SU-DHL-6 (cell line): ENCODE measurements around the gene FGF19.
"Not testable (repeated sequence)": the region's sequence is repeated elsewhere in the genome, so short reads cannot be mapped to it uniquely, and the experiment has no call there.

Experiments used
- H2AFZ ChIP-seq: fragments of 200-600 bp; sonication (generic); 2 replicates; pipeline ENCODE4 v1.6.1; 2014; ENCODE audit warnings: low read depth, mild to moderate bottlenecking, moderate library complexity, mixed read lengths, antibody characterized with exemption, low read length; ENCODE audit not compliant: severe bottlenecking
- H3F3A ChIP-seq: fragments of 200-600 bp; shearing (Covaris generic); 2 replicates; pipeline ENCODE4 v1.6.0; 2016; ENCODE audit warnings: antibody characterized with exemption, mild to moderate bottlenecking; ENCODE audit not compliant: insufficient read depth
- H3K27ac ChIP-seq: fragments of 200-600 bp; sonication (generic); 2 replicates; pipeline ENCODE4 v1.5.1; 2016; ENCODE audit warnings: low read depth, mild to moderate bottlenecking, low read length, moderate library complexity, mixed read lengths
- H3K27me3 ChIP-seq: fragments of 200-600 bp; sonication (generic), shearing (Covaris generic); 2 replicates; pipeline ENCODE4 v1.6.0; 2014; ENCODE audit warnings: mild to moderate bottlenecking, low read length
- H3K36me3 ChIP-seq: fragments of 200-600 bp; sonication (generic); 2 replicates; pipeline ENCODE4 v1.6.1; 2014; ENCODE audit warnings: mild to moderate bottlenecking, low read length, mixed read lengths
- H3K4me2 ChIP-seq: fragments of 300-600, 200-600 bp; shearing (Covaris generic), sonication (generic); 2 replicates; pipeline ENCODE4 v1.6.0; 2014; ENCODE audit warnings: low read length, low read depth, mild to moderate bottlenecking; ENCODE audit not compliant: poor library complexity, severe bottlenecking
- H3K4me3 ChIP-seq: fragments of 200-600 bp; sonication (generic); 2 replicates; pipeline ENCODE4 v1.5.1; 2014; ENCODE audit warnings: antibody characterized with exemption, low read length, mild to moderate bottlenecking, mixed read lengths; ENCODE audit not compliant: insufficient read depth, poor library complexity, severe bottlenecking
- H3K79me2 ChIP-seq: fragments of 200-600 bp; sonication (generic); 2 replicates; pipeline ENCODE4 v1.6.1; 2014; ENCODE audit warnings: mild to moderate bottlenecking, low read length, moderate library complexity; ENCODE audit not compliant: insufficient read depth
- H3K9ac ChIP-seq: fragments of 200-600 bp; sonication (generic); 2 replicates; pipeline ENCODE4 v1.7.0; 2014; ENCODE audit warnings: mild to moderate bottlenecking, low read length
- H3K9me2 ChIP-seq: fragments of 200-600 bp; sonication (generic); replicated peaks from 2 replicates; pipeline ENCODE4 v1.6.1; 2014; ENCODE audit warnings: low read length; ENCODE audit not compliant: insufficient read depth
- H3K9me3 ChIP-seq: fragments of 200-600 bp; sonication (generic); 2 replicates; pipeline ENCODE4 v1.6.1; 2014; ENCODE audit warnings: low read length, mixed read lengths; ENCODE audit not compliant: insufficient read depth
- H4K20me1 ChIP-seq: fragments of 200-600 bp; sonication (generic); 2 replicates; pipeline ENCODE4 v1.6.1; 2014; ENCODE audit warnings: low read depth, mild to moderate bottlenecking, antibody characterized with exemption, low read length, moderate library complexity, mixed read lengths
- EZH2phosphoT487 ChIP-seq: fragments of 200-600 bp; sonication (generic), shearing (Covaris generic); conservative IDR thresholded peaks from 2 replicates; pipeline ENCODE4 v1.6.1; 2018; ENCODE audit warnings: mild to moderate bottlenecking, antibody characterized with exemption, low read length, moderate library complexity, mixed read lengths
- TF ChIP-seq, protein P1 (sequence below): fragments of 200-600 bp; sonication (generic); IDR thresholded peaks from one replicate; pipeline ENCODE4 v1.5.1; 2017; ENCODE audit warnings: antibody characterized with exemption, mild to moderate bottlenecking, low read length, moderate library complexity; ENCODE audit not compliant: insufficient read depth, poor library complexity, severe bottlenecking

Gene FGF19

DNA sequence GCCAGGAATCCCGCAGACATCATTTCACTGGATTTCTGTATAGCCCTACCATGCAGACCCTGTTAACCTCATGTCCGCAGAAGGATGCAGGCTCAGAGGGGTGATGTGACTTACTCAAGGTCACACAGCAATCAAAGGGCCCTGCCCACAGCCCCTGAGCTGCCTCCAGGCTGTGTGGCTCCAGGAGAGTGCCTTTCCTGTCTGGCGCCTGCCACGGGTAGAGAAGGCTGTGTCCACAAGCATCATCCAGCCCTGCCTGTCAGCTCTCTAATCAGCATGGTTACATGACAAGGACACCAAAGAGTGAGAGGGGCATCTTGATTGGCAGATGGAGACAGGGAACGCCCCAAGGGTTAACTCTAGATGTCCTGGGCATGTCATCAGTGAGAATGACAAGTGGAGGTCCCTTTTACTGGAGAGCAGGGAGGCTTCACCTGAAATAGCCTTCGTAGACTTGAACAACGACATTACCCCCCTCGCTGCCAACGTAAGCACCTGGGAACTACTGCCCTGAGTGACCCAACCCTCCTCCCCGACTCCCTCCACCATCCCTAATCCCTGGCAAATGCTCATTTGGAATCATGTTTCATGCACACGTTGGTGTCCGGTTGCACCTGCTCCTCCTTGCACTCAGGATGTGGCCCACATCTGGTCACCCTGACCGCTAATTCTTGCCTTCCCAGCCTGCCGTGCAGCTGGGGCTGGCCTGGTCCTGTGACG, 6.9 kb downstream of the FGF19 start:
- H2AFZ ChIP-seq, result no peak overlapping the region
- H3K27me3 ChIP-seq, result no peaks in the 10 kb centered on the region
- no peaks in the 10 kb centered on the region for H3K36me3 ChIP-seq
- H4K20me1 ChIP-seq, result no peaks in the 10 kb centered on the region
- no peak for TF ChIP-seq EZH2phosphoT487
- TF ChIP-seq, protein P1, sequence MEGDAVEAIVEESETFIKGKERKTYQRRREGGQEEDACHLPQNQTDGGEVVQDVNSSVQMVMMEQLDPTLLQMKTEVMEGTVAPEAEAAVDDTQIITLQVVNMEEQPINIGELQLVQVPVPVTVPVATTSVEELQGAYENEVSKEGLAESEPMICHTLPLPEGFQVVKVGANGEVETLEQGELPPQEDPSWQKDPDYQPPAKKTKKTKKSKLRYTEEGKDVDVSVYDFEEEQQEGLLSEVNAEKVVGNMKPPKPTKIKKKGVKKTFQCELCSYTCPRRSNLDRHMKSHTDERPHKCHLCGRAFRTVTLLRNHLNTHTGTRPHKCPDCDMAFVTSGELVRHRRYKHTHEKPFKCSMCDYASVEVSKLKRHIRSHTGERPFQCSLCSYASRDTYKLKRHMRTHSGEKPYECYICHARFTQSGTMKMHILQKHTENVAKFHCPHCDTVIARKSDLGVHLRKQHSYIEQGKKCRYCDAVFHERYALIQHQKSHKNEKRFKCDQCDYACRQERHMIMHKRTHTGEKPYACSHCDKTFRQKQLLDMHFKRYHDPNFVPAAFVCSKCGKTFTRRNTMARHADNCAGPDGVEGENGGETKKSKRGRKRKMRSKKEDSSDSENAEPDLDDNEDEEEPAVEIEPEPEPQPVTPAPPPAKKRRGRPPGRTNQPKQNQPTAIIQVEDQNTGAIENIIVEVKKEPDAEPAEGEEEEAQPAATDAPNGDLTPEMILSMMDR, result no peak
- H3K9me2 ChIP-seq, result no peaks in the 10 kb centered on the region
- no peak overlapping the region for H3K27ac ChIP-seq
- H3F3A ChIP-seq, result no peaks in the 10 kb centered on the region
- H3K4me2 ChIP-seq, result no peak overlapping the region
- no peaks in the 10 kb centered on the region for H3K79me2 ChIP-seq
- no peak overlapping the region for H3K9ac ChIP-seq
- H3K4me3 ChIP-seq, result no peak overlapping the region
- H3K9me3 ChIP-seq, result no peaks in the 10 kb centered on the region

DNA sequence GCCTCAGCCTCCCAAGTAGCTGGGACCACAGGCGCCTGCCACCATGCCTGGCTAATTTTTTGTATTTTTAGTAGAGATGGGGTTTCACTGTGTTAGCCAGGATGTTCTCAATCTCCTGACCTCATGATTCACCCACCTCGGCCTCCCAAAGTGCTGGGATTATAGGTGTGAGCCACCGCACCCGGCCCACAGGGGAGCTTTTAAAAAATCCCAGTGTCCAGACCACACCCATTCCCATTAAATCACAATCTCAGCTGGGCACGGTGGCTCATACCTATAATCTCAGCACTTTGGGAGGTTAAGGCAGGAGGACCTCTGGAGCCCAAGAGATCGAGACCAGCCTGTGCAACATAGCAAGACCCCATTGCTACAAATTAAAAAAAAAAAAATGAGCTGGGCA, 7.8 kb downstream of the FGF19 start:
- not testable (repeated sequence) for H3K9ac ChIP-seq, H3K27ac ChIP-seq, H3K9me2 ChIP-seq, H3K4me3 ChIP-seq, H4K20me1 ChIP-seq, H3K36me3 ChIP-seq, H3K4me2 ChIP-seq, H3F3A ChIP-seq, H3K27me3 ChIP-seq, H3K79me2 ChIP-seq, H2AFZ ChIP-seq, H3K9me3 ChIP-seq

DNA sequence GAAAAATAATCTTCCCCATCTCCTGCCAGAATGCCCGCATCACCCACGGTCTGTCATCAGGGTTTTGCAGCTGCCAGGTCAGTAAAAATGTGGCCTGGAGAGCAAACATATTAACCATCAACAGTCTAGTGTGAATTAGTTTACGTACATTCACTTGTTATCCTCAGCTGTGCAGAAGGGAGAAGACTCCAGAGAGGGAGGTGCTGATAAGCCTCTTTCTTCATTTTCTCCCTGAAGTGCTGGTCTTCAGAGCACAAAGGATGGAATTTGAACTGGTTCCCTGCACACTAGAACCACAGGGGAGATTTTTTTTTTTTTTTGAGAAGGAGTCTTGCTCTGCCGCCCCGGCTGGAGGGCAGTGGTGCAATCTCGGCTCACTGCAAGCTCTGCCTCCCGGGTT, 8.2 kb downstream of the FGF19 start:
- Histone ChIP-seq H3K9me3 (no peaks in the 10 kb centered on the region), H3K79me2 (no peaks in the 10 kb centered on the region)
- TF ChIP-seq, protein P1, result no peak
- TF ChIP-seq EZH2phosphoT487, result no peak

DNA sequence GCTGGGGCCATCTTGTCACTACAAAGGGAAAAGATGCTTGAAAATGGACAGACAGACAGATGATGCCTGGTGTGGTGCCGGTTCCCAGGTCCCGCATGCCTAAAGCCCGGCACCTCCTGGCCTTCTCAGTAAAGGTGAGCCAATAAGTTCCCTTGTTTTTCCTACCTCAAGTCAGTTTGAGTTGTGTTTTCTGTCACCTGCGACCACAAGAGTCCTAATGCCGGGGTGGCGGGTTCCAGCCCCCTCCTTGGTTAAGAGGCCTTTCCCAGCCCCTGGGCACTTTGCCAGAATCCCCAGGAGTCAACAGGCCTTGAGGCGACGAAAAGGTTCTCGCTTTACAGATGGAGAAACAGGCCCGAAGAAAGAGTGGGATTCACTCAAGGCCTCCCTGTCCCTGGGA, 9.0 kb downstream of the FGF19 start:
- Histone ChIP-seq H3K36me3 (no peaks in the 10 kb centered on the region), H3F3A (no peaks in the 10 kb centered on the region), H3K9ac (no peak overlapping the region), H2AFZ (no peak overlapping the region), H3K27ac (no peak overlapping the region), H3K27me3 (no peaks in the 10 kb centered on the region), H3K79me2 (no peaks in the 10 kb centered on the region), H4K20me1 (no peaks in the 10 kb centered on the region), H3K9me3 (no peaks in the 10 kb centered on the region), H3K4me2 (no peak overlapping the region), H3K4me3 (no peak overlapping the region), H3K9me2 (no peaks in the 10 kb centered on the region)
- TF ChIP-seq, protein P1, result no peak
- TF ChIP-seq EZH2phosphoT487, result no peak

More for the DNA sequence above, 8.2 kb downstream of the FGF19 start:
- H3K9ac ChIP-seq, result no peak overlapping the region
- no peaks in the 10 kb centered on the region for H3F3A ChIP-seq
- no peaks in the 10 kb centered on the region for H3K9me2 ChIP-seq
- H3K36me3 ChIP-seq, result no peaks in the 10 kb centered on the region
- no peaks in the 10 kb centered on the region for H4K20me1 ChIP-seq
- H3K27me3 ChIP-seq, result no peaks in the 10 kb centered on the region
- H2AFZ ChIP-seq, result no peak overlapping the region
- no peak overlapping the region for H3K27ac ChIP-seq
- no peak overlapping the region for H3K4me3 ChIP-seq
- H3K4me2 ChIP-seq, result no peak overlapping the region
